Keratinocyte (primary cell): ENCODE measurements around the gene PSMB7. TPM values are rescaled to one million over a fixed set of nuclear protein-coding genes. Genes with fewer than 3 reads are reported as not detected.

Experiments
- DNase-seq: peaks from one replicate; pipeline ENCODE4 v3.0.0-alpha.2; 2011; ENCODE audit warnings: low read depth, missing footprints, low spot score
- FAIRE-seq: peaks from 2 replicates; lab custom pipeline; 2011; peaks lifted over from hg19 to GRCh38; lab: Jason Lieb, UNC
- H2AFZ ChIP-seq: 2 replicates; pipeline ENCODE4 v1.6.0; 2012; ENCODE audit warnings: low read length, control low read depth, inconsistent platforms; ENCODE audit not compliant: control insufficient read depth
- H3K27ac ChIP-seq: 2 replicates; pipeline ENCODE4 v1.5.1; 2011; ENCODE audit warnings: low read length; ENCODE audit not compliant: control insufficient read depth, insufficient read depth
- H3K27me3 ChIP-seq: 3 replicates; pipeline ENCODE4 v1.6.0; 2011; ENCODE audit warnings: low read length; ENCODE audit not compliant: control insufficient read depth, insufficient read depth; ENCODE audit errors: extremely low read depth
- H3K36me3 ChIP-seq, 2 experiments: 2 replicates in 1 of 2; 3 replicates in 1 of 2; pipeline ENCODE4 v1.5.1; 2011; ENCODE audit warnings: low read length in 2 of 2, mild to moderate bottlenecking in 1 of 2; ENCODE audit not compliant: control insufficient read depth in 2 of 2, insufficient read depth in 2 of 2; ENCODE audit errors: extremely low read depth in 1 of 2
- H3K4me1 ChIP-seq: 3 replicates; pipeline ENCODE4 v1.5.1; 2011; ENCODE audit warnings: low read length; ENCODE audit not compliant: control insufficient read depth, insufficient read depth; ENCODE audit errors: extremely low read depth
- H3K4me2 ChIP-seq: 3 replicates; pipeline ENCODE4 v1.6.0; 2011; ENCODE audit warnings: low read depth, low read length; ENCODE audit not compliant: control insufficient read depth, insufficient read depth; ENCODE audit errors: extremely low read depth
- H3K4me3 ChIP-seq, 3 experiments: fragments of 200-600 bp in 1 of 3; sonication (generic) in 1 of 3; 2 replicates in 2 of 3; 3 replicates in 1 of 3; pipeline ENCODE4 v1.5.1; 2011 to 2016; ENCODE audit warnings: low read length in 3 of 3, mild to moderate bottlenecking in 3 of 3, control low read depth in 2 of 3, inconsistent platforms in 1 of 3, low read depth in 1 of 3, mixed read lengths in 1 of 3, mixed run types in 1 of 3, moderate library complexity in 1 of 3; ENCODE audit not compliant: control insufficient read depth in 2 of 3, insufficient read depth in 2 of 3; ENCODE audit errors: extremely low read depth in 1 of 3
- H3K79me2 ChIP-seq: 2 replicates; pipeline ENCODE4 v1.6.0; 2012; ENCODE audit warnings: low read length; ENCODE audit not compliant: control insufficient read depth, insufficient read depth
- H3K9ac ChIP-seq: 3 replicates; pipeline ENCODE4 v1.6.0; 2011; ENCODE audit warnings: low read length; ENCODE audit not compliant: control insufficient read depth, insufficient read depth; ENCODE audit errors: extremely low read depth
- H3K9me1 ChIP-seq: 3 replicates; pipeline ENCODE4 v1.6.0; 2011; ENCODE audit warnings: low read length; ENCODE audit not compliant: control insufficient read depth, insufficient read depth; ENCODE audit errors: extremely low read depth
- H3K9me3 ChIP-seq: 2 replicates; pipeline ENCODE4 v1.5.1; 2012; ENCODE audit warnings: low read depth, low read length; ENCODE audit not compliant: control insufficient read depth
- H4K20me1 ChIP-seq: 3 replicates; pipeline ENCODE4 v1.6.0; 2011; ENCODE audit warnings: low read length; ENCODE audit not compliant: control insufficient read depth, insufficient read depth; ENCODE audit errors: extremely low read depth
- CTCF ChIP-seq, 3 experiments: IDR thresholded peaks in 1 of 3; conservative IDR thresholded peaks in 1 of 3; optimal IDR thresholded peaks in 1 of 3; 2 replicates in 2 of 3; 3 replicates in 1 of 3; pipeline versions ENCODE3 to v1.5.1; 2011; ENCODE audit warnings: low read length in 3 of 3, mild to moderate bottlenecking in 3 of 3, moderate library complexity in 2 of 3, control low read depth in 1 of 3, inconsistent platforms in 1 of 3; ENCODE audit not compliant: insufficient read depth in 2 of 3; ENCODE audit errors: extremely low read depth in 1 of 3
- EZH2 ChIP-seq: IDR thresholded peaks from one replicate; pipeline ENCODE4 v1.6.1; 2012; ENCODE audit warnings: inconsistent platforms, mild to moderate bottlenecking, low read length, moderate library complexity
- dilution Hi-C: fragments of 300-500 bp; cut with MboI; formaldehyde crosslinking; loops from one replicate; pipeline ENCODE4 v1.7.0; 2020; ENCODE audit warnings: low sequenced_read_pairs; ENCODE audit not compliant: extremely low pct_ligation_motif_present
- polyA plus RNA-seq, 5 experiments: library from polyadenylated mRNA; depleted of rRNA in 3 of 5; stranded (reverse) in 3 of 5; stranded (forward) in 1 of 5; unstranded in 1 of 5; fragments of >200 nt; gene quantifications; 1 replicate in 1 of 5; 2 replicates in 3 of 5; 3 replicates in 1 of 5; pipeline versions ENCODE4 v1.2.1 to v1.2.3, GENCODE V29; 2011 to 2012; ENCODE audit warnings: missing spikeins in 2 of 5, low read depth in 1 of 5, low replicate concordance in 1 of 5

PSMB7 gene
- polyA plus RNA-seq, 1 donor (not counting 4 experiments of a cell fraction or from before 2014, with no cell fraction given) = 388 TPM

- Histone ChIP-seq H3K9me1 (peaks cover 4% of the 10 kb centered on the region), H4K20me1 (peaks cover 16% of the 10 kb centered on the region), H3K9me3 (no peaks in the 10 kb centered on the region), H3K27ac (peak overlapping the region; percentile 10), H3K9ac (peak overlapping the region; percentile 13), H3K4me2 (peak overlapping the region; percentile 57), H2AFZ (no peak overlapping the region), H3K79me2 (peaks cover 89% of the 10 kb centered on the region), H3K4me3 (no peak overlapping the region), H3K36me3 (peaks cover 24 to 26% of the 10 kb centered on the region in 2 experiments), H3K4me1 (peaks cover 23% of the 10 kb centered on the region), H3K27me3 (no peaks in the 10 kb centered on the region)
- DNase-seq (no peak), FAIRE-seq (no peak)
- dilution Hi-C loops = loop anchor here (25.0 kb wide), 1 partner anchor 138 kb away; no protein-coding TSS in a partner anchor
- TF ChIP-seq EZH2 = no peak
- no peak for TF ChIP-seq CTCF (optimal IDR thresholded peaks at IDR 0.05 in 1 of 3, IDR thresholded peaks at IDR 0.05 in 1 of 3, conservative IDR thresholded peaks at IDR 0.05 in 1 of 3; ENCODE audit: extremely low read depth in 1 of 3, insufficient read depth in 2 of 3, low read length in 3 of 3)
These were observed 15.8 kb downstream of the PSMB7 start for GRCh38 chr9:124399323-124399967.

DNA sequence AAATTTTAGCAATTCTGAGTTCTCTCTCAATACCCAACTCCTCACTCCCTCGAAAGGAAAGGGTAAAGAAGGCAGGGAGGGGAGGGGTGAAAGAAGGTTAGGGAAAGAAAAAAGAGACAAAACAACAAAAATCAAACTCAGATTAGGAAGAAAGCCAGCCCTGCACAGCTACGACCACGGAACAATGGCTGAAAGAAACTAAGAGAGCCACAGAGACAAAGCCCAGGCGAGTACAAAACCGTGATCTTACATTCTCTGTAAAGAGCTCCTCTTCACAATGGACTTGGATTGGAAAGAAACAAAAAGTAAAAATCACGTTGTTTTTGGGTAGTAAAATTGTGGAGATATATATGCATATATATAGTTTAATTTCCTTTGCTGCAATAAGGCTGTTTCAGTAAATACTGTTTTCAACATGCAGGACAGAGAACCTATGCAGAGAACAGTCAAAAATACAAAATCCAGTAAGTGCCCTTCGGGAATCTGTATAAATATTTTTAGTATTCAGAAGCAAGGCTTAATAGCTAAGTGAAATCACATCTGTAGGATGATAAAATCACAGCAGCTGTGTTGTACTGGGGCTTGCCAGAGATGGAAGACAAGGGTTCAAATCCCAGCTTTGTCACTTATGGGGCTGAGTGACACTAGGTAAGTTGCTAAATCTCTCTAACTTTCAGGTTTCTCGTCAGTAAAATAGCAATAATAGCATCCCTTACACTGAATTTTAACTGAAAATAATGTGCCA lies 16.9 kb downstream of the PSMB7 start:
- no peak for FAIRE-seq
- Histone ChIP-seq H3K9ac (no peak overlapping the region), H3K36me3 (peaks cover 19 to 25% of the 10 kb centered on the region in 2 experiments)

More for the DNA sequence above, 16.9 kb downstream of the PSMB7 start:
- H3K9me1 ChIP-seq = peaks cover 3% of the 10 kb centered on the region
- H3K27ac ChIP-seq = no peak overlapping the region
- DNase-seq = no peak
- H2AFZ ChIP-seq = no peak overlapping the region
- H3K4me2 ChIP-seq = no peak overlapping the region
- H3K79me2 ChIP-seq = peaks cover 86% of the 10 kb centered on the region
- H3K4me1 ChIP-seq = peaks cover 34% of the 10 kb centered on the region
- no peaks in the 10 kb centered on the region for H3K27me3 ChIP-seq
- dilution Hi-C loops = loop anchor here (25.0 kb wide), 1 partner anchor 139 kb away; no protein-coding TSS in a partner anchor
- H3K4me3 ChIP-seq = no peak overlapping the region
- H3K9me3 ChIP-seq = no peaks in the 10 kb centered on the region
- peaks cover 16% of the 10 kb centered on the region for H4K20me1 ChIP-seq
- TF ChIP-seq EZH2 = no peak
- no peak for TF ChIP-seq CTCF (optimal IDR thresholded peaks at IDR 0.05 in 1 of 3, IDR thresholded peaks at IDR 0.05 in 1 of 3, conservative IDR thresholded peaks at IDR 0.05 in 1 of 3; ENCODE audit: extremely low read depth in 1 of 3, insufficient read depth in 2 of 3, low read length in 3 of 3)
